RCC 7860 (cell line): ENCODE data around the gene VNN1.
"Not testable (repeated sequence)": the region's sequence is repeated elsewhere in the genome, so short reads cannot be mapped to it uniquely, and the experiment has no call there.

Experiments
- DNase-seq: peaks from one replicate; pipeline ENCODE4 v3.0.0-alpha.2; 2015; ENCODE audit warnings: low spot score
- FAIRE-seq: peaks from 2 replicates; lab custom pipeline; 2012; peaks lifted over from hg19 to GRCh38; lab: Jason Lieb, UNC

VNN1 gene

GRCh38 chr6:132675002-132675401, 38.9 kb downstream of the VNN1 start:
- FAIRE-seq: no peak
- no peak for DNase-seq

DNA sequence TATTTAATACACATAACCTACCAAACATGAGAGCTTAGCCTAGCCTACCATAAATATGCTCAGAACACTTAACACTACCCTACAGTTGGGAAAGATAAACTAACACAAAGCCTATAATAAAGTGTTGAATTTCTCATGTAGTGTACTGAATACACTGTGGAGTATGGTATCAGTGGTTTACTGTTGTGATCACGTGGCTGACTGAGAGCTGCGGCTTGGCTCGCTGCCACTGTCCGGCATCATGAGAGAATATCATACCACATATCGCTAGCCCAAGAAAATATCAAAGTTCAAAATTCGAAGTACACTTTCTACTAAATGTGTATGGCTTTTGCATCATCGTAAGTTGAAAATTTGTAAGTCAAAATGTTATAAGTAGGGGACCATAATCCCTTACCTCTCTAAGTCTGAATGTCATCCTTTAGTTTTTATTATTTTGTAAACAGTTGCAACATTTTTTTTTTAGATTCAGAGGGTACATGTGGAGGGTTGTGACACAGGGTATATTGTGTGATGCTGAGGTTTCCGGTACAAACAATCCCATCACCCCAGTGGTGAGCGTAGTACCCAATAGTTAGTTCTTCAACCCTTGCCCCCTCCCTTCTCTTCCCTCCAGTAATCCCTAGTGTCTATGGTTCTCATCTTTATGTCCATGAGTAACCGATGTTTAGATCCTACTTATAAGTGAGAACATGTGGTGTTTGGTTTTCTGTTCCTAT, 40.3 kb downstream of the VNN1 start:
- FAIRE-seq: no peak
- DNase-seq: no peak

DNA sequence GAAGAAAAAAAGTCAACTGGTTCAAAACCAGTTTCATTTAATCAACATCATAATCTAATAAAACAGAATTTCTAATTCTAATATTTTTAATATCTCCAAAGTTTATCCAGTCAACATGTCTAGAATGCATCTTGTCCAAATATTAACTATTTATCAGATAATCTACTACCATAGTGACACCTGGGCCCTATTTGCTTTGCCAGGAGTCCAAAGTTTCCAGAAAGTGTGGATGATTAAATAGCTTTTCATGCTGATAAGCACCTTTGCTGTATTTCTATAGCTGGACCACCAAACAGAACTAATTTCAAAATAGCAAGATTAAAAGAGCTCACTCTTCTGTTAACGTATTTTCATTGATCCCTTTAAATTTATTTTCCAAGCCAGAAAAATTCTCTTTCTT, 42.6 kb downstream of the VNN1 start:
- FAIRE-seq (no peak), DNase-seq (no peak)

GRCh38 chr6:132669690-132670291, 44.1 kb downstream of the VNN1 start:
- peak; percentile 72 for FAIRE-seq

DNA sequence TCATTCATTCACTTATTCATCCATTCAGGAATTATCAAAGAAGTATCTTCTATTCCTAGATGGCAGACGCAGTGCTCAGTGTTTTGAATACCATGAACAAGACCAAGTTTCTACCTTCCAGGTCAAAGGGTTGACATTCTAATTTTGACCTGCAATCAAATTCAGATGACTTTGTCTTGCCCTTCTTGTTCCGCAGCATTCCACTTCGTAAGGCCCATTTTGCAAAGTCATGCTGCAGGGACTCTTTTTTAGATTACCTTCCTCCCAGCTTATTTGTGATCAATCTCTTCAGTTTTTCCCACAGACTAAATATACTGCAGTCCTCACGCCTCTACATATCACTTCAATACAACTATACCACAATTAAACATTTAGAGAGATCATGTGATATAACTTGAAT, 47.7 kb downstream of the VNN1 start:
- DNase-seq (no peak), FAIRE-seq (no peak)

More at GRCh38 chr6:132669690-132670291, 44.1 kb downstream of the VNN1 start:
- DNase-seq: peak; percentile 13

DNA sequence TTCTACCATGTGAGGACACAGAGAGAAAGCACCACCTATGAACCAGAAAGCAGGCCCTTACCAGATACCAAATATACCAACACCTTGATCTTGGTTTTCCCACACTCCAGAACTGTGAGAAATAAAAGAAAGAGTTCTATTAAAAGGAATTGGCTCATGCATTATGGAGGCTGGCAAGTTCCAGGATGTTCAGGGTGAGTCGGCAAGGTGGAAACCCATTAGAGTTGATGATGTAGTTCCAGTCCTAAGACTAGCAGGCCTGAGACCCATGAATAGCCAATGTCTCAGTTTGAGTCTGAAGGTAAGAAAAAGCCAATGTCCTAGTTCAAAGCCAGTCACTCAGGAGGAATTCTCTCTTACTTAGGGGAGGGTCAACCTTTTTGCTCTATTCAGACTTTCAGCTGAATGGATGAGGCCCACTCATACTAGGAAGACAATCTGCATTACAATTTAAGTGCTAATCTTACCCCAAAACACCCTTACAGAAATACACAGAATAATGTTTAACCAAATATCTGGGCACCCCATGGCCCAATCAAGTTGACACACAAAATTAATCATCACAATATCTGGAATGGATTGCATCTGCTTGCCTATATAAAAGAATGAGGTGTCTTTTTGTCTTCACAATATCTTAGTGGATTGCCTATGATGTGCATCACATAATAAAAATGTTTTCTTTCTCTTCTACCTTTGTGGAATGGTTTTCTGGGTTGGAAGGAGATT, 49.4 kb downstream of the VNN1 start:
- no peak for DNase-seq
- no peak for FAIRE-seq

- no peak for FAIRE-seq
- no peak for DNase-seq
Observed at GRCh38 chr6:132663661-132664060, 50.2 kb downstream of the VNN1 start.

- no peak for DNase-seq
- no peak for FAIRE-seq
Observed at GRCh38 chr6:132661906-132662305, 51.9 kb downstream of the VNN1 start.

DNA sequence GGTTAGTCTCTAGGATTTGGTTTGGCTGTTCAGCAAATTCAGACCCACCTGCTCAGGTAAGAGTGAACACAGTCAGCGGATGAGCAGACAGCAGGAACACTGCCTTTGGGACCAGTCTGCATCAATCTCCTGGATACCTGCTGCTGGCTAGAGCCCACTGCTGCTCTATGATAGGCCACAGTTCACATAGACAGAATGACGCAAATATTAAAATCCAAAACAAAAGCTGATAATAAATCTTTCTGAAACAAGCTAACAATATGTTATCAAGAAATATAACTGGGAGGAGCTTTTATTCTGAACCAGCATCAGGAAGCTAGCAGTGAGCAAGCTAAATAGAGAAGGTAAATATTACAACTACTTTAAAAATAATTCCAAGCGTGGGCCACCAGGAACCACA, 54.8 kb downstream of the VNN1 start, which contains the start of gene TAAR1:
Gene TAAR1 (minus strand): TSS at position 101 of the 400 bp plus-strand sequence. CDS start 13,179 bp downstream, outside the sequence.
- FAIRE-seq (no peak), DNase-seq (no peak)

- DNase-seq: no peak
- no peak for FAIRE-seq
Observed at GRCh38 chr6:132651062-132651461, 62.8 kb downstream of the VNN1 start.

- FAIRE-seq: no peak
- DNase-seq: no peak
Observed at GRCh38 chr6:132650429-132650828, 63.4 kb downstream of the VNN1 start.

- FAIRE-seq: no peak
Observed at GRCh38 chr6:132648828-132649227, 65.0 kb downstream of the VNN1 start.

GRCh38 chr6:132648356-132648755, 65.5 kb downstream of the VNN1 start:
- DNase-seq (no peak), FAIRE-seq (peak; percentile 81)

More at GRCh38 chr6:132648828-132649227, 65.0 kb downstream of the VNN1 start:
- no peak for DNase-seq

DNA sequence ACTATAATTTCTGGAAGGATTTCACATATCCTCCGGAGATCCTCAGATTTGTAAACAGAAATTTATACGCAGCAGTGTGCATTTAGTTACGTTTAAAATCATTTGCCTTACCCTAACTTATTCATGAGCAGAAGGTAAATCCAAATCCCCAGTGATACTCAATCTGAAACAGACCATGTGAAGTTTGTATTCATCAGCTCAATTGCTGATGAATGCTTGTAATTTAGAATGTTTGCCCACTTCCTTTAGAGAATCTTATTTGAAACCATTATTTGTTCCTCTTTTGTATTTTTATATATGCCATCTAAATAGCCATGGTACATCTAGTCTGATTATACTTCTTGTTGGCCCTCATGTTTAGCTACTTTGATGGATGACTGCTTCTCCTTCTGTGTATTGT, 70.3 kb downstream of the VNN1 start:
- FAIRE-seq: no peak
- DNase-seq: no peak

DNA sequence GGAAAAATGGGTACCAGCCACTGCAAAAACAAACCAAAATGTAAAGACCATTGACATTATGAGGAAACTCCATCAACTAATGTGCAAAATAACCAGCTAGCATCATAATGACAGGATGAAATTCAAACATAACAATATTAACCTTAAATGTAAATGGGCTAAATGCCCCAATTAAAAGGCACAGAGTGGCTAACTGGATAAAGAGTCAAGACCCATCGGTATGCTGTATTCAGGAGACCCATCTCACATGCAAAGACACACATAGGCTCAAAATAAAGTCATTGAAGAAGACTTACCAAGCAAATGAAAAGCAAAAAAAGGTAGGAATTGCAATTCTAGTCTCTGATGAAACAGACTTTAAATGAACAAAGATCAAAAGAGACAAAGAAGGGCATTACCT, 76.7 kb downstream of the VNN1 start:
- not testable (repeated sequence) for DNase-seq, FAIRE-seq

- FAIRE-seq, DNase-seq: not testable (repeated sequence)
Observed at GRCh38 chr6:132635906-132636305, 77.9 kb downstream of the VNN1 start.

GRCh38 chr6:132635288-132635687, 78.6 kb downstream of the VNN1 start:
- FAIRE-seq, DNase-seq: not testable (repeated sequence)

GRCh38 chr6:132634796-132635195, 79.1 kb downstream of the VNN1 start:
- no peak for DNase-seq
- no peak for FAIRE-seq

DNA sequence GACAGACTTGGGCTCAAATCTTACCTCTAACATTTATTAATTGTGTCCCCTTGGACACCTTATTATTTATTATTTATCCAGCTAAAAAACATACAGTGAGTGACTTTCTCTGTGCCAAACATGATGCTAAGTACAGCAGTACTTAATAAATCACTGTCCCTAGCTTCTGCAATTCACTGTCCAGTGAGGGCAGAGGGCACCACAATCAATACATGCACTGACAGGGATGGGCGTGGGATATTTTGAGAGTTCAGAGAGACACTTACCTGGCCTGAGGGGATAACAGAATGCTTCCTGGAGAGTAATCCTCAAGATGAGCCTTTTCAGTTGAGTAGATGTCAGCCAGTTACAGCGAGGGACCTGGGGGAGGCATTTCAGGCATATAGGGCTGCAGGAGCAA, 80.5 kb downstream of the VNN1 start:
- DNase-seq: no peak
- FAIRE-seq: no peak
